IPS-15b (cell line): ENCODE measurements around the gene DPCD.

ENCODE experiments used
- H3K27me3 ChIP-seq: one replicate; pipeline ENCODE4 v1.6.1; 2013; ENCODE audit warnings: low read length; ENCODE audit not compliant: control insufficient read depth, insufficient read depth
- H3K36me3 ChIP-seq: one replicate; pipeline ENCODE4 v1.6.1; 2013; ENCODE audit warnings: low read length; ENCODE audit not compliant: control insufficient read depth, insufficient read depth
- H3K4me1 ChIP-seq: one replicate; pipeline ENCODE4 v1.6.1; 2013; ENCODE audit warnings: mild to moderate bottlenecking, low read length; ENCODE audit not compliant: control insufficient read depth, insufficient read depth
- H3K4me3 ChIP-seq: one replicate; pipeline ENCODE4 v1.5.1; 2013; ENCODE audit warnings: low read depth, low read length
- H3K9ac ChIP-seq: one replicate; pipeline ENCODE4 v1.6.1; 2013; ENCODE audit warnings: low read depth, mild to moderate bottlenecking, low read length
- H3K9me3 ChIP-seq: one replicate; pipeline ENCODE4 v1.6.1; 2013; ENCODE audit warnings: mild to moderate bottlenecking, low read length; ENCODE audit not compliant: control insufficient read depth, insufficient read depth

The DPCD gene

GRCh38 chr10:101639141-101639900 is 51.2 kb downstream of the DPCD start:
- no peak overlapping the region for H3K4me3 ChIP-seq
- H3K9ac ChIP-seq = no peak overlapping the region
- H3K9me3 ChIP-seq = no peaks in the 10 kb centered on the region
- no peaks in the 10 kb centered on the region for H3K27me3 ChIP-seq
- no peaks in the 10 kb centered on the region for H3K36me3 ChIP-seq
- H3K4me1 ChIP-seq = peaks cover 19% of the 10 kb centered on the region

- Histone ChIP-seq H3K4me3 (no peak overlapping the region), H3K4me1 (peaks cover 29% of the 10 kb centered on the region), H3K9ac (peak overlapping the region; percentile 9), H3K27me3 (no peaks in the 10 kb centered on the region), H3K36me3 (no peaks in the 10 kb centered on the region), H3K9me3 (no peaks in the 10 kb centered on the region)
Measured at GRCh38 chr10:101643546-101643945, 55.4 kb downstream of the DPCD start.

DNA sequence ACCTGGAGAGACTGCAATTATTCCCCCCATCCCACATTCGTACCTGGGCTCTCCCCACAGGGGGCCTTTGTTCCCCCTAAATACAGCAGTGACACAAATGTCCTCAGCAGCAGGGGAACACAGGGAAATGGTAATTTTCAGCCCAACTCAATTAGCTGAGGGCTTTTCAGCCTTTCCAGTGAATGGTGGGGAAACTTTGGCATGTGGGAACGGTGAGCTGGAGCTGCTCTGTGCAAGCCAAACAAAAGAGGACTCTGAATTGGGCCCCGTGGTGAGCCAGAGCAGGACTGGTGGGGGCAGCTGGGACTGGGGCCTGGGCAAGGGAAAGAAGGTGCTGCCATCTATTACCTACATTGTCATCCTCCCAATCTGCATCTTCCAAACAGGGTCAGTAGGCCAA is 55.9 kb downstream of the DPCD start:
- no peaks in the 10 kb centered on the region for H3K9me3 ChIP-seq
- H3K9ac ChIP-seq = no peak overlapping the region
- no peaks in the 10 kb centered on the region for H3K27me3 ChIP-seq
- H3K4me1 ChIP-seq = peaks cover 29% of the 10 kb centered on the region
- H3K4me3 ChIP-seq = no peak overlapping the region
- H3K36me3 ChIP-seq = no peaks in the 10 kb centered on the region

GRCh38 chr10:101645659-101646058 is 57.5 kb downstream of the DPCD start:
- H3K4me3 ChIP-seq = no peak overlapping the region
- no peaks in the 10 kb centered on the region for H3K27me3 ChIP-seq
- H3K9me3 ChIP-seq = no peaks in the 10 kb centered on the region
- no peak overlapping the region for H3K9ac ChIP-seq
- no peaks in the 10 kb centered on the region for H3K36me3 ChIP-seq
- peaks cover 29% of the 10 kb centered on the region for H3K4me1 ChIP-seq

DNA sequence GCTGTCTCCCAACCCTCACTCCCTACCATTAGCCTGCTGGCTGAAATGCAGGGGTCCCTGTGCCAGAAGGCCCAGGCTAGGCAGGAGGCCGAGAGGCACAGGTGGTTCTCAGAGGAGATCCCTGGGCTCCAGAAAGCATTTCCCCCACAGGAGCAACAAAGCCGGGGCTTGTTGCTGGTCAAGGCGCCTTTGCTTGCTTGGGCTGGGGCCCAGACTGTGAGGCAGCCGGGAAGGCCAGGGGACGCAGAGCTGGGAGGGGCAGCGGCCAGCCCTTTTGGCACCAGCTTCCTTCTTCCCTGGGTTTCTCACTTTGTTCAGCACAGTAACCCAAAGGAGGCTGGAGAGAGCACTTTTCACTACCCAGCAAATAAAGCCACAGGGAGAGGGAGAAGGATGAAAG is 58.2 kb downstream of the DPCD start:
- no peaks in the 10 kb centered on the region for H3K36me3 ChIP-seq
- H3K4me1 ChIP-seq = peaks cover 29% of the 10 kb centered on the region
- H3K9me3 ChIP-seq = no peaks in the 10 kb centered on the region
- H3K9ac ChIP-seq = no peak overlapping the region
- no peaks in the 10 kb centered on the region for H3K27me3 ChIP-seq
- H3K4me3 ChIP-seq = no peak overlapping the region

GRCh38 chr10:101647255-101647654 is 59.1 kb downstream of the DPCD start:
- no peaks in the 10 kb centered on the region for H3K36me3 ChIP-seq
- H3K9ac ChIP-seq = no peak overlapping the region
- H3K27me3 ChIP-seq = no peaks in the 10 kb centered on the region
- H3K4me3 ChIP-seq = no peak overlapping the region
- H3K4me1 ChIP-seq = peaks cover 30% of the 10 kb centered on the region
- H3K9me3 ChIP-seq = no peaks in the 10 kb centered on the region

- Histone ChIP-seq H3K4me3 (no peak overlapping the region), H3K9me3 (no peaks in the 10 kb centered on the region), H3K27me3 (no peaks in the 10 kb centered on the region), H3K36me3 (no peaks in the 10 kb centered on the region), H3K4me1 (peaks cover 12% of the 10 kb centered on the region), H3K9ac (no peak overlapping the region)
Measured at GRCh38 chr10:101649525-101650085, 61.5 kb downstream of the DPCD start.

GRCh38 chr10:101650863-101651262 is 62.7 kb downstream of the DPCD start:
- H3K4me1 ChIP-seq = peaks cover 5% of the 10 kb centered on the region
- no peak overlapping the region for H3K4me3 ChIP-seq
- H3K9ac ChIP-seq = no peak overlapping the region
- no peaks in the 10 kb centered on the region for H3K9me3 ChIP-seq
- no peaks in the 10 kb centered on the region for H3K27me3 ChIP-seq
- no peaks in the 10 kb centered on the region for H3K36me3 ChIP-seq

DNA sequence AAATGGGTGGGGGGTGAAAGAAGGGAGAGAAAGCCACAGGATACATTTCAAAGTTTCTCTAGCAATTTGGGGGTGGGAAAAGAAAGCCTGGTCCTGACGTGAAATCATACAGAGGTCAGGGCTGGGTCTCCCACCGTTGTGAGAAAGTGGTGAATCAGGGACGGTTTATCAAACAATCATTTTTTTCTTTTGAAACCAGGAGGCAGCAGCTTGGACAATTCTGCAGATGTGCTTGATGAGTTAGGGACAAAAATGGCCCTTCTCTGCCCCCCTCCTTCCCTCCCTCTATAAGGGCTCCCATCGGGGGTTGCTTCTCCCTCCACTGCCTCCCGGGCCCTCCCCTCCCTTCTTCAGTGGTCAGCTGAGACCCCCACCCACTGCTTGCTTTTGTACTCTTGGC is 63.2 kb downstream of the DPCD start:
- no peak overlapping the region for H3K9ac ChIP-seq
- H3K27me3 ChIP-seq = no peaks in the 10 kb centered on the region
- no peaks in the 10 kb centered on the region for H3K36me3 ChIP-seq
- no peak overlapping the region for H3K4me3 ChIP-seq
- no peaks in the 10 kb centered on the region for H3K9me3 ChIP-seq
- H3K4me1 ChIP-seq = peaks cover 5% of the 10 kb centered on the region

GRCh38 chr10:101653536-101653935 is 65.4 kb downstream of the DPCD start:
- Histone ChIP-seq H3K4me1 (peaks cover 5% of the 10 kb centered on the region), H3K9me3 (no peaks in the 10 kb centered on the region), H3K9ac (no peak overlapping the region), H3K4me3 (no peak overlapping the region), H3K27me3 (no peaks in the 10 kb centered on the region), H3K36me3 (no peaks in the 10 kb centered on the region)

DNA sequence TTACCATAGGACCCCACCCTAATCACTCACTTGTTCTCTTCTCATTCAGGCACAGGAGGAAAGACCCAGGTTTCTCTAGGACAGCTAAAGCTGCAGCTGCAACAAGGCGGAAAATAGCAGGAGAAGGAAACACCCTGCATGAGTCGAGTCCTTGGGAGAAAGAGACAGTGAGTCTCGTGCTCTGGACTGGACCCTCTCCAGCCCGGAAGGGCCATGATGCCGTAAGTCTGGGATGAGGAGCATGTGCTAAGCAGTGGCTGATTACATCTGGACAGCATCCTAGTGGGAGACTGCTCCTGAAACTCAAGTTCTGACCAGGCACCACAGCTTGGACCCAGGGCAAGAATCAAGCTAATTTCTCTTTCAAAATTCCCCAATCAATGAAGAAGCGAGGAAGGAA is 67.4 kb downstream of the DPCD start:
- peaks cover 7% of the 10 kb centered on the region for H3K4me1 ChIP-seq
- no peaks in the 10 kb centered on the region for H3K36me3 ChIP-seq
- H3K9me3 ChIP-seq = no peaks in the 10 kb centered on the region

GRCh38 chr10:101656890-101657289 is 68.8 kb downstream of the DPCD start:
- H3K9ac ChIP-seq = no peak overlapping the region
- H3K4me1 ChIP-seq = peaks cover 13% of the 10 kb centered on the region
- H3K36me3 ChIP-seq = no peaks in the 10 kb centered on the region
- no peak overlapping the region for H3K4me3 ChIP-seq
- H3K27me3 ChIP-seq = no peaks in the 10 kb centered on the region
- no peaks in the 10 kb centered on the region for H3K9me3 ChIP-seq

More for the DNA sequence above, 67.4 kb downstream of the DPCD start:
- Histone ChIP-seq H3K4me3 (no peak overlapping the region), H3K9ac (no peak overlapping the region), H3K27me3 (no peaks in the 10 kb centered on the region)
